Trophoblast cell (in vitro differentiated cells and primary cell): ENCODE measurements around the gene PLEKHM3.

Experiments
- DNase-seq, 2 donors: peaks; one replicate each; pipeline ENCODE4 v3.0.0-alpha.2; 2016
- H2AFZ ChIP-seq: 2 replicates; pipeline ENCODE4 v1.6.1; 2013; ENCODE audit warnings: low read length, moderate library complexity, mild to moderate bottlenecking; ENCODE audit not compliant: insufficient read depth, poor library complexity
- H2AK5ac ChIP-seq: 2 replicates; pipeline ENCODE4 v1.6.1; 2013; ENCODE audit warnings: mild to moderate bottlenecking, low read length
- H2BK120ac ChIP-seq: 2 replicates; pipeline ENCODE4 v1.6.1; 2013; ENCODE audit warnings: low read length, mild to moderate bottlenecking, moderate library complexity; ENCODE audit not compliant: insufficient read depth, poor library complexity
- H2BK12ac ChIP-seq: 2 replicates; pipeline ENCODE4 v1.6.1; 2013; ENCODE audit warnings: mild to moderate bottlenecking, low read length, moderate library complexity
- H2BK5ac ChIP-seq: 2 replicates; pipeline ENCODE4 v1.6.1; 2013; ENCODE audit warnings: low read length, low read depth, moderate library complexity, mild to moderate bottlenecking; ENCODE audit not compliant: poor library complexity
- H3K14ac ChIP-seq: 2 replicates; pipeline ENCODE4 v1.6.1; 2013; ENCODE audit warnings: mild to moderate bottlenecking, low read length
- H3K18ac ChIP-seq: 2 replicates; pipeline ENCODE4 v1.6.1; 2013; ENCODE audit warnings: mild to moderate bottlenecking, low read length
- H3K23ac ChIP-seq: 2 replicates; pipeline ENCODE4 v1.6.1; 2013; ENCODE audit warnings: low read length
- H3K27ac ChIP-seq: 2 replicates; pipeline ENCODE4 v1.5.1; 2013; ENCODE audit warnings: low read depth, mild to moderate bottlenecking, inconsistent platforms, low read length, moderate library complexity
- H3K27me3 ChIP-seq: 2 replicates; pipeline ENCODE4 v1.6.1; 2013; ENCODE audit warnings: inconsistent platforms, mild to moderate bottlenecking, low read length, moderate library complexity; ENCODE audit not compliant: insufficient read depth
- H3K36me3 ChIP-seq, 2 experiments: 1 replicate in 1 of 2; 2 replicates in 1 of 2; pipeline ENCODE4 v1.6.1; 2013; ENCODE audit warnings: low read length in 2 of 2, mild to moderate bottlenecking in 2 of 2, moderate library complexity in 1 of 2; ENCODE audit not compliant: insufficient read depth in 2 of 2, control insufficient read depth in 1 of 2
- H3K4ac ChIP-seq: 2 replicates; pipeline ENCODE4 v1.6.1; 2013; ENCODE audit warnings: low read depth, mild to moderate bottlenecking, low read length, moderate library complexity
- H3K4me1 ChIP-seq, 2 experiments: 1 replicate in 1 of 2; 2 replicates in 1 of 2; pipeline ENCODE4 v1.6.1; 2013; ENCODE audit warnings: low read length in 2 of 2, mild to moderate bottlenecking in 2 of 2, moderate library complexity in 1 of 2; ENCODE audit not compliant: insufficient read depth in 2 of 2, control insufficient read depth in 1 of 2
- H3K4me2 ChIP-seq: 2 replicates; pipeline ENCODE4 v1.6.1; 2013; ENCODE audit warnings: inconsistent platforms, mild to moderate bottlenecking, low read length, moderate library complexity
- H3K4me3 ChIP-seq: 2 replicates; pipeline ENCODE4 v1.5.1; 2013; ENCODE audit warnings: mild to moderate bottlenecking, low read depth, low read length, inconsistent platforms
- H3K79me1 ChIP-seq: one replicate; pipeline ENCODE4 v1.6.1; 2013; ENCODE audit warnings: low read length
- H3K79me2 ChIP-seq: 2 replicates; pipeline ENCODE4 v1.6.1; 2013; ENCODE audit warnings: low read length, mild to moderate bottlenecking; ENCODE audit not compliant: control insufficient read depth, insufficient read depth, poor library complexity
- H3K9ac ChIP-seq: 2 replicates; pipeline ENCODE4 v1.6.1; 2013; ENCODE audit warnings: mild to moderate bottlenecking, low read length
- H3K9me3 ChIP-seq: 2 replicates; pipeline ENCODE4 v1.6.1; 2013; ENCODE audit warnings: low read depth, mild to moderate bottlenecking, control low read depth, inconsistent platforms, low read length; ENCODE audit not compliant: insufficient read depth
- H4K12ac ChIP-seq: 2 replicates; pipeline ENCODE4 v1.6.1; 2013; ENCODE audit warnings: low read depth, mild to moderate bottlenecking, low read length, moderate library complexity
- H4K8ac ChIP-seq: 2 replicates; pipeline ENCODE4 v1.6.1; 2013; ENCODE audit warnings: low read depth, mild to moderate bottlenecking, low read length, moderate library complexity
- H4K91ac ChIP-seq: one replicate; pipeline ENCODE4 v1.6.1; 2013; ENCODE audit warnings: low read depth, mild to moderate bottlenecking, low read length, moderate library complexity
- WGBS: extraction: QIAGEN DNeasy Blood & Tissue Kit; methylation state at CpG from one replicate; pipeline ENCODE4 v1.1.7; 2013; ENCODE audit warnings: missing lambda C conversion rate; ENCODE audit not compliant: insufficient read length, insufficient coverage; ENCODE audit errors: extremely low coverage; 5-methylcytosine and 5-hydroxymethylcytosine counted together

The PLEKHM3 gene

DNA sequence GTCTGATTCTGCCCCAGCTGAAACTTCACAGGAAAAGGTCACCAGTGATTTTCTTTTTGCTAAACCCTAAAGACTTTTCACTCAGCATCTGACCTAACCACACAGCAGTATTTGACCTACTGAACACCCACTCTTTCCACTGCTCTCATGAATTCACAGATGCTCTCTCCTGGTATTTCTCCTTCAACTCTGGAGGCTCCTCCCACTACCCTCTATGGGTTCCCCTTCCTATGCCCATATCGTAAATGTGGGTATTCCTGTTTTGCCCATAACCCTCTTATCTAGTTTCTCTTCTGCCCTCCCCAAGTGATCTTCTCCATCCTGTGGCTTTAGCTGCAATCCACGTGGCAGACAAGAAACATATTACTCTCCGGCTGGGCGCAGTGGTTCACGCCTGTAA is 7.6 kb downstream of the PLEKHM3 start:
- no CpG with 5 or more reads among the region's 5 CpGs for WGBS
- Histone ChIP-seq H3K27me3 (no peaks in the 10 kb centered on the region), H3K14ac (no peak overlapping the region), H3K36me3 (no peaks in the 10 kb centered on the region), H2BK5ac (no peak overlapping the region), H3K4me2 (no peak overlapping the region), H2BK12ac (no peak overlapping the region), H3K27ac (no peak overlapping the region), H3K4me1 (peaks cover 0 to 4% of the 10 kb centered on the region in 2 experiments), H4K8ac (no peak overlapping the region), H3K79me1 (no peaks in the 10 kb centered on the region), H3K4me3 (no peak overlapping the region), H2BK120ac (no peak overlapping the region), H3K18ac (no peak overlapping the region), H4K91ac (no peak overlapping the region), H2AFZ (no peak overlapping the region), H3K23ac (no peak overlapping the region), H3K79me2 (no peaks in the 10 kb centered on the region), H3K9me3 (no peaks in the 10 kb centered on the region), H2AK5ac (no peak overlapping the region), H3K9ac (no peak overlapping the region), H3K4ac (no peak overlapping the region), H4K12ac (no peak overlapping the region)
- DNase-seq, result no peak

DNA sequence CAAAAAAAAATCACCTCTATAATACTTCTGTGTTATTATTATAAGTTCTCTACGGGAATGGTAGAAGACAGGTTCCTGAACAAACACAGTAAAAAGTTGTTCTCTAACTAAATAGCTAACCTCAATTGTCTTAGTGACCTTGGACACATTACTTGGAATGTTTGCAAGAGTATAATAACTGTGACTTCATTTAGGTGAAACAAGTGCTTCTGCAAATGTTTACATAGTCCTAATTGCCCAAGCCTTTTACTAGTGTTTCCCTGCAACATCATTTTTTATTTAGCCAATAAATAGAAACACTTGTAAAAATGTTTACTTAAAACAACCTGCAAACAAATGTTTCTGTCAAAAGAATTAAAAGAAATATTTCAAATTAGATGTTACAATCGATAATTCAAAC is 9.9 kb downstream of the PLEKHM3 start:
- Histone ChIP-seq H3K4ac (no peak overlapping the region), H3K79me1 (no peaks in the 10 kb centered on the region), H3K4me1 (peaks cover 0 to 4% of the 10 kb centered on the region in 2 experiments), H3K4me2 (no peak overlapping the region), H3K36me3 (no peaks in the 10 kb centered on the region), H3K14ac (no peak overlapping the region), H3K23ac (no peak overlapping the region), H2AK5ac (no peak overlapping the region), H3K9me3 (no peaks in the 10 kb centered on the region), H2AFZ (no peak overlapping the region), H2BK12ac (no peak overlapping the region), H3K27me3 (no peaks in the 10 kb centered on the region), H3K27ac (no peak overlapping the region), H3K18ac (no peak overlapping the region), H4K12ac (no peak overlapping the region), H4K91ac (no peak overlapping the region), H4K8ac (no peak overlapping the region), H2BK120ac (no peak overlapping the region), H3K79me2 (no peaks in the 10 kb centered on the region), H3K9ac (no peak overlapping the region), H2BK5ac (no peak overlapping the region), H3K4me3 (no peak overlapping the region)
- DNase-seq, result no peak
- no CpG with 5 or more reads among the region's 2 CpGs for WGBS

DNA sequence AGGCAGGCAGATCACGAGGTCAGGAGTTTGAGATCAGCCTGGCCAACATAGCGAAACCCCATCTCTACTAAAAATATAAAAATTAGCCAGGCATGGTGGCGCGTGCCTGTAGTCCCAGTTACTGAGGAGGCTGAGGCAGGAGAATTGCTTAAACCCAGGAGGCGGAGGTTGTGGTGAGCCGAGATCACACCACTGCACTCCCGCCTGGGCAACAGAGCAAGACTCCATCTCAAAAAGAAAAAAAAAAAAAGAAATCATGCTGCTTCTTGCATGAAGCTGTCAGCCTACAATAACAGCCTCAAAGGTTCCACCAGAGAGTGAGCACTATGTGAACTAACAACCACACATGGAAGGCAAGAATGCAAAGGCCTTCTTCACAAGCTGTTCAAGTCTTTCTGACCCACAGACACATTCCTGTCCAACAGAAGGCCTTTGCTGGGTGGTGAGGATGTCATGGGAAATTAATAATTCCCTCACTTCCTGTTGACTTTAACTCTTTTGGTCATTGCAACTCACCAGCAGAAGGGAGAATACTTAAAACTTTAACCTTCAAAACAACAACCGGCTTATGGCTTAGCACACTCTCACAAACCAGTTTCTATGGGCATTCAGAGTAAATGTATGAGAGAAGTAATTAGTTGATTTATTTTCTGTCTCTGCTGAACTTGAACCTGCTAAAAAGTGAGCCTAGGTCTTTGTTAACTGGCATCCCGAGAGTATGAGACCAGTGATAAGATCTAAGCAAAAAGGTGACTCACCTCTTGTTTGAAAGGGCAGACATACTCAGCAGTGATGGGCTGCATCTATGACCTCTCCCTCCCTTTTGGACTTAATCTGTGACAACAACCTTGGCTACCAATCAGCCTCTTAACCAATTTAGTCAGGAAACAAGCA is 11.8 kb downstream of the PLEKHM3 start:
- H2BK120ac ChIP-seq, result no peak overlapping the region
- no peak overlapping the region for H3K4ac ChIP-seq
- WGBS, result no CpG with 5 or more reads among the region's 9 CpGs

DNA sequence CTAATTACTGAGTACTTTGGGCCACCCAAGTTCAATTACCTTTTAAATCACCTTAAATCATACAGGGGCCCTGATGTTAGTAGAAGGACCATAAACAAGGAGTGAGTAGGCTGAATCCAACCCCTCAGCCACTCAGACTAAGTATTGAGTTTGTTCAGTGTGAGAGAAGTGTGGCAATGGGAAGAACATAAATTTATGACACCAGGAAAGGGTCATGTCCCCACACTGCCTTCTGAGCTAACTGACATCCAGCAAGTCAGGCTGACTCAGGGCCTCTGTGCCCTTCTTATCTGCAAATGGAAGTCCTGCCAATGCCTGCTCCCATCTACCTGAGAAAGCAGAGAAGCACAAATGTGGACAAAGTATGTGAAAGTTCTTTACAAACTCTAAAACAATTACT is 12.9 kb downstream of the PLEKHM3 start:
- Histone ChIP-seq H3K9me3 (no peaks in the 10 kb centered on the region), H2BK12ac (no peak overlapping the region), H3K4me2 (no peak overlapping the region), H3K14ac (no peak overlapping the region), H3K36me3 (no peaks in the 10 kb centered on the region), H4K91ac (no peak overlapping the region), H3K4me1 (peaks cover 0 to 4% of the 10 kb centered on the region in 2 experiments), H3K27ac (no peak overlapping the region), H3K27me3 (no peaks in the 10 kb centered on the region), H2BK120ac (no peak overlapping the region), H3K79me2 (no peaks in the 10 kb centered on the region), H2BK5ac (no peak overlapping the region), H3K4ac (no peak overlapping the region), H2AK5ac (no peak overlapping the region), H3K18ac (no peak overlapping the region), H3K4me3 (no peak overlapping the region), H4K12ac (no peak overlapping the region), H3K79me1 (no peaks in the 10 kb centered on the region), H2AFZ (no peak overlapping the region), H3K23ac (no peak overlapping the region), H4K8ac (no peak overlapping the region), H3K9ac (peak overlapping the region; percentile 2)
- no peak for DNase-seq

More for the DNA sequence above, 11.8 kb downstream of the PLEKHM3 start:
- H3K27ac ChIP-seq, result no peak overlapping the region
- no peak overlapping the region for H4K8ac ChIP-seq
- no peak overlapping the region for H3K14ac ChIP-seq
- H3K9me3 ChIP-seq, result no peaks in the 10 kb centered on the region
- no peak overlapping the region for H2AK5ac ChIP-seq
- no peak overlapping the region for H4K12ac ChIP-seq
- H3K9ac ChIP-seq, result no peak overlapping the region
- no peak overlapping the region for H2AFZ ChIP-seq
- no peak overlapping the region for H3K18ac ChIP-seq
- no peak overlapping the region for H4K91ac ChIP-seq
- H3K4me1 ChIP-seq, result peaks cover 0 to 4% of the 10 kb centered on the region in 2 experiments
- no peaks in the 10 kb centered on the region for H3K27me3 ChIP-seq
- no peaks in the 10 kb centered on the region for H3K79me1 ChIP-seq
- H3K36me3 ChIP-seq, result no peaks in the 10 kb centered on the region
- DNase-seq, result peak; percentile 22 to 63
- no peak overlapping the region for H2BK5ac ChIP-seq
- no peaks in the 10 kb centered on the region for H3K79me2 ChIP-seq
- peak overlapping the region; percentile 4 for H3K4me2 ChIP-seq
- H3K4me3 ChIP-seq, result no peak overlapping the region
- H2BK12ac ChIP-seq, result no peak overlapping the region
- no peak overlapping the region for H3K23ac ChIP-seq
